HG03175 (cell line): Measurements from ENCODE around the gene FADS1.

Experiments used
- ATAC-seq: cut with Tn5 transposase; IDR thresholded peaks from one replicate; pipeline ENCODE4 v1.9.1; 2021; ENCODE audit warnings: mild to moderate bottlenecking, moderate library complexity; ENCODE audit not compliant: unreplicated experiment

Gene FADS1

DNA sequence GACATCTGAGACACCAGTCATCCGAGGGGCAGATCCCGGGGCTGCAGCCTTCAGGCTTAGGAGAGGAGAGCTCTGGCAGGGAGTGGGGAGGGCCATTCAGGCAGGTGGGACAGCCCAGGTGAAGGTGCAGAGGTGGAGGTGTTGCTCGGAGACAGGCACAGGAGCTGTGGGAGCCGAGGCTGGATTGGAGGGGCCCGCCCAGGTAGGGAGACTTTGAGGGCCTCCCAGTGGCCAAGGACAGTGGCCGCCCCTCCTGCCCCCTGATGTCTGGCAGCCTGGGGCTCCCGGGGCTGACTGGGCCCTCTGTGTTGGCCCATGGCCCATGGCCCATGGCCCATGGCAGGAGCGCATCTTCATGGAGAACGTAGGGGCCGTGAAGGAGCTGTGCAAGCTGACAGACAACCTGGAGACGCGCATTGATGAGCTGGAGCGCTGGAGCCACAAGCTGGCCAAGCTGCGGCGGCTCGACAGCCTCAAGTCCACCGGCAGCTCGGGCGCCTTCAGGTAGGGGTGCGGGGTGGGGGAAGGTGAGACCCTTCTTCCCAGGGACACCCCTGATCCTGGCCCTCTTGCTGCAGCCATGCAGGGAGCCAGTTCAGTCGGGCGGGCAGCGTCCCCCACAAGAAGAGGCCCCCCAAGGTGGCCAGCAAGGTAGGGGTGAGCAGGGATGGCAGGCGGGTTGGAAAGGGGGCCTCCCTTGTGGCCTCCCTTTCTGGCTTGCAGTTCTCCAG is 37.7 kb downstream of the FADS1 start:
- ATAC-seq = no peak

DNA sequence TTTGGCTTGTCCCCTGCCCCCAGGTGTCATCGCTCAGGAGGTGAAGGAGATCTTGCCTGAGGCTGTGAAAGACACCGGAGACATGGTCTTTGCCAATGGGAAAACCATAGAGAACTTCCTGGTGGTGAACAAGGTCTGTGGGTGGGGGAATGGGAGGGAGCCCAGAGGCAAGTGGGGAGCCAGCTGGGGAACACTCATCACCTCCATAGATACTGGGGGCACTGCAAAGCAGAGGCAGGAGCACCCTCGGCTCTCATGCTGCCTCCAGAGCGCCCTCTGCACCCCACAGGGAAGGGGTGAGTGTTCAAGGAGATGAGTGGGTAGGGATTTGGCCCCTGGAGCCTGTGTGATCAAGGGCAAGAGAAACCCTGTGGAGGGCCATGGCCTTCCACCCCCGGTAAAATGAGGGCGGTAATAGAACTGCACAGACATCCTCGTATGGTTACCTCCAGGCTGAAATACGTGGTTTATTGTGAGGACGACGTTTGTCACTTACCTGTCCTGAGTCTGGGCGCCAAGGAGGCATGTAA is 38.4 kb downstream of the FADS1 start:
- ATAC-seq = no peak

DNA sequence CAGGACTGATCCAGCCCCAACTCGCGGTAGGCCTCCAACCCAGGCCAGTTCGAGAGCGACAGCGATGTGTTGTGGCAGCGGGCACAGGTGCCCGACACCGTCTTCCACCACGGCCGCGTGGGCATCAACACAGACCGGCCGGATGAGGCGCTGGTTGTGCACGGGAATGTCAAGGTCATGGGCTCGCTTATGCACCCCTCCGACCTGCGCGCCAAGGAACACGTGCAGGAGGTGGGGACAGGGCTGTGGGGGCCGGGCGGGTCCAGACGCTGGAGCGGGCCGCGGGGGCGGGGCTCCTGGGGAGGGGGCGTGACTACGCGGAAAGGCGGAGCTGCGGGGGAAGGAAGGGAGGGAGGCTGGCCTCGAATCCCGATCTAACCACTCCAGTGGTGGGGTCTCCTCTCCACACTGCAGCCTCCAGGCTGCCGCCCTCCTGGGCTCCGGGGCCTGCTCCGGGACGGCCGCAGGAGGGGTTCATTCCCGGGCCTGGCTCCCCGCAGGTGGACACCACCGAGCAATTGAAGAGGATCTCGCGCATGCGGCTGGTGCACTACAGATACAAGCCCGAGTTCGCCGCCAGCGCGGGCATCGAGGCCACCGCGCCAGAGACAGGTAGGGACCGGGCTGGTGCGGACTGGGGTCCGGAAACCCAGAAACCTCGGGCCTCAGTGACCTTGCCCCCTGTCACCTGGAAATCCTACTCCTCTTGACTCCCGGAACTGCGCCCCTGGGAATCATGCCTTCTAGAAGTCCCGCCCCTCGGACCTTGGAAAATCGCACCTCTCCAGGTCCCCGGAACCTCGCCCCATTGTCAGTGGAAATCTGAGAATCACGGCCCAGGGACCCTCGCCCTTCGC is 39.3 kb downstream of the FADS1 start:
- ATAC-seq = no peak

DNA sequence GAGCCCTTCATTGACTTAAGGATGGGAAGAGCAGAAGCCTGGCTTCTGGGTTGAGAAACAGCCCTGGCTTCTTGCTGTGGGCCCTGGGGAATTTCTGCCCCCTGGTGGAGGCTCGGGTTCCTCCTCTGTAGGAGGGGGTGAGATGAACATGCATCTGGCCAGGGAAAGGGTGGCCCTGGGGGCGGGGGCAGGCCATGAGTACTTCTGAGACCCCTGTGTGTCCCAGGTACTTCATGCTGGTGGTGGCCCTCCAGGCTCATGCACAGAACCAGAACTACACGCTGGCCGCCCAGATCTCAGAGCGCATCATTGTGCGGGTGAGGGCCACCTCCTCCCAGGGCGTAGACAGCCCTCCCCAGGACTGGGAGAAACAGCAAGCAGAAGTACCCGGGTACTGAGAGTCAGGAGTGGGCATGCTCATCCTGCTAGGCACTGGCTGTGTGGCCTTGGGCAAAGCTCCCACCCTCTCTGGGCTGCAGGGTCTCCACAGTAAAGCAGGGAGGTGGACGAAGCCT is 40.2 kb downstream of the FADS1 start:
- no peak for ATAC-seq

DNA sequence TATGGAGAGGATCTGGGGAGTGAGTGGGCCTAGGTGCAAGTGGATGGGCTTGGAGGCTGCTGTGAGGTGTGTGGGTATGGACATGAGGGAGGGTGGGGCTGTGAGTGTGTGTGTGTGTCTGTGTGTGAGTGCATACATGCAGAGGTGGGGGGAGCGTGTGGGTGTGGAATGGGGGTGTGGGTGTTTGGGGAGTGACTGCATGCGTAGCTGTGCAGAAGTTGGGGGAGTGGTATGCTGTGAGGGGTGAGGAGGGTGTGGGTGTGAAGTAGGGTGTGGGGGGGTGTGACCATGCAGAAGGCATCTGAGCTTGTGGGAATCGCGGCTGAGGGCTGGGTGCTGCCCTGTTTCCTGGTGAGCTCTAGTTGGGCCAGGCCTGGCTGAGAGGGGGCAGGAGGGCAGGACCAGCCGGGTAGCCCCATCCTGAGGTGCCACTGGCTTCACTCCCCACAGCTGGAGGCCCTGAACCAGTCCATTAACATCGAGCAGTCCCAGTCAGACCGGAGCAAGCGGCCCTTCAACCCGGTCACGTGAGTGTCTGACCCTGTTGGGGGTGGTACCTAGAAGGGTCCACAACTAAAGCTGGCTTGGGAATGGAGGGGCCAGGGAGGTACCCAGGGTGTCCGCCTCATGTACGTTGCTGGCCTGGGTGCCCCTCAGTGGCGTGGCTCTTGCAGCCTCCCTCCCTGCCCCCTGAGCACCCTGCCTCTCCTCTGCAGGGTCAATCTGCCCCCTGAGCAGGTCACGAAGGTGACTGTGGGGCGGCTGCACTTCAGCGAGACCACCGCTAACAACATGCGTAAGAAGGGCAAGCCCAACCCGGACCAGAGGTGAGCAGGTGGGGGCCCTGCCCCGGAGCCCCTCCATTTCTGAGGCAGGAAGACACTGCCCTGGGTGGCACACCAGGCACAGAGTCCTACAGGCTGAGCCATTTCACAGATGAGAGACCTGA is 40.9 kb downstream of the FADS1 start:
- ATAC-seq = no peak

DNA sequence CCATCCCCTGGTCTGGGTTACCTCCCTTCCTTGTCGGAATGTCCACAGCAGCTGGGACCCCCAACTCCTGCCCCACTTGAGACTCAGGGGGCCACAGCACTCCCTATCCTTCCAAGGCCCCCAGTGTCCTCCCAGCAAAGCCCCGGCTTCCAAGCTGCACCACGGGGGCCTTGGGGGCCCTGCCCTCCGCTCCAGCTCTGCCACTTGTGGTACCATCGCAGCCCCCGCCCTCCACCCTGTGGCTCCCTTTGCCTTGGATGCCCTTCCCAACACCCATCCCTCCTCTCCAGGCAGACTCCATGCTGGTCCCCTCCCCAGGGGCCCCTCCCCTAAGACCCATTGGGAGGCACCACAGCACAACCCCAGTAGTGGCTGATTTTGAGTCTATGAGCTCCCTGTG is 41.7 kb downstream of the FADS1 start:
- ATAC-seq = no peak

DNA sequence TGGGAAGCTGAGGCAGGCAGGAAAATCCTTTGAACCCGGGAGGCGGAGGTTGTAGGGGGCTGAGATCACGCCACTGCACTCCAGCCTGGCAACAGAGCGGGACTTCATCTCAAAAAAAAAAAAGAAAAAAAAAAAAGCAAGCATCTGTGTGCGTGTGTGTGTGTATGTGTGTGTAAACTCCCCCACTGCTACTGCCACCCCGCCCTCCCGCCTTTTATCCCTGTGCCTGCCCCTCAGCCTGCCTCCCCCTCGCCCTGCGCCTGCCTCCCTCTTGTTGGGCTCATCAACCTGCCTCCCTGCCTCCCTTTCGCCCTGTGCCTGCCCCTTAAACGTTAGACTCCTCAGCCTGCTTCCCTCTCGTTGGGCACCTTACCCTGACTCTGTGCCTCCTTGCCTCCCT is 42.4 kb downstream of the FADS1 start:
- ATAC-seq = no peak

DNA sequence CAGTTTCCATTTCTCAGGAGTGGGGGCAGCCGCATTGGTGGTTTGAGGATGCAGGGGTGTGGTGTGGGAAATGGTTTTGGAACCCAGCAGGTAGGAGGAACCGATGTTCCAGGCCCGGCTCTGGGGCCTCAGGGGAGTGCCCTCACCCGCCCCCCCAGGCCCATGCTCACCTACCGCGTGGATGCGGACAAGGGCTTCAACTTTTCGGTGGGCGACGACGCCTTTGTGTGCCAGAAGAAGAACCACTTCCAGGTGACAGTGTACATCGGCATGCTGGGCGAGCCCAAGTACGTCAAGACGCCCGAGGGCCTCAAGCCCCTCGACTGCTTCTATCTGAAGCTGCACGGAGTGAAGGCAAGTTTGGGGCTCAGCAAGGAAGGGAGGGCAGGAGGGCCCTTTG is 43.0 kb downstream of the FADS1 start:
- no peak for ATAC-seq

DNA sequence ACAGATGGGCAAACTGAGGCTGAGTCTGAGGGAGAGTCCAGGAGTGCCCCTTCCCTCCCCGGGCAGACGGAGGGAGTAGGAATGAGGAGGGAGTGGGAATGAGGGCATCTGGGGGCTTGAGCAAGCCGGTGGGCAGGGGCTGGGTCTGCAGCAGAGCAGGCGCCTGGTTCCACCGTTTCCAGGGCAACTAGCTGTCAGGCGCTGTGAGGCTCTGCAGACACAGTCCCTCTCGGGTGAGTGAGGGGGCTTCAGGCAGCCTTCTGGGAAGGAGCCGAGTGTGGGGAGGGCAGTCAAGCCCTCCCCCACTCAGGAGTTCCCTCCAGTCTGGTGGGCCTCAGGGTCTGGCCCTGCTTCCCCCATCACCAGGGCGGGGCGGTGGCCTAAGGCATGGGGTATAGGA is 43.4 kb downstream of the FADS1 start:
- ATAC-seq = no peak

DNA sequence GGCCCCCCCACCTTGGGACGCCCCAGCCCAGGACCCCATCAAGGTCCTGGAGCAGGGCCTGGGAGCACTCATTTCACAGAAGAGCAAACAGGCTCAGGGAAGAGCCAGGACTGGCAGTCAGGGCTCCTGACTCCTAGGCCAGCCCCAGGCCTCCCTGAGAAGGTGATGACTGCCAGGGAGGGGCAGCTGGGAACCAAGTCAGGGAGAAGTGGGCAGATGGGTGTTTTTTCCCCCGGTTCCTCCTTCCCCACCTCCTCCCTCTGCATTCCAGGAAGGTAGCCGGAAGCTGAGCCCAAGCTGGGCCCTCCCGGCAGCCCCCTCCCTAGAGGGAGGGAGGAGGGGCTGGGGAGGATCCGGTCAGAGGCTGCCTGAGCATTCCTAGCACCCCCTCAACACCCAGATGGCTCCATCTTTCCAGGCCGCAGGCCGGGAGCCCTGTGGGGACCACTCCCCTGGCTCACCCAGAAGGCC is 44.8 kb downstream of the FADS1 start:
- ATAC-seq = no peak

DNA sequence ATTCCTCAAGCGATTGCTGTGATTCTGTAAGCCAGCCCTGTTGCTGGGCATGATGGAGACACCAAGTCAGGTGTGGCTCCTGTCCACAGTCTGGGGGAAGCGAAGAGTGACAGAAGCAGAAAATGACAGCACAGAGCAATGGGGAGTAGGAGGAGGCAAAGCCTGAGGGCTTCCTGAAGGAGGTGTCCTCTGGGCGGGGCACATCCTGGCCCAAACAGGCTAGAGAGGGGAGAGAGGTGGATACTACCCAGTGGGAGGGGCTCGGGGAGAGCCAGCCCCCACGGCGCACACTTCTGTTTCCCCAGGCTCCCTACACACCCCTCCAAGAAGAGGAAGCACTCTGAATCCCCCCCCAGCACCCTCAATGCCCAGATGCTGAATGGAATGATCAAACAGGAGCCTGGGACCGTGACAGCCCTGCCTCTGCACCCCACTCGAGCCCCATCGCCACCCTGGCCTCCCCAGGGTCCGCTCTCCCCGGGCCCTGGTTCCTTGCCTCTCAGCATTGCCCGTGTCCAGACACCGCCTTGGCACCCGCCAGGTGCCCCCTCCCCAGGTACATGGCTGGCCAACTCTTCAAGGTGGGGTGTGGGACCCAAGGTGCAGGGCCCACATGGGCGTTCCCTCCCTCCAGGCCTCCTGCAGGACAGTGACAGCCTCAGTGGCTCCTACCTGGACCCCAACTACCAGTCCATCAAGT is 45.5 kb downstream of the FADS1 start:
- ATAC-seq = no peak

DNA sequence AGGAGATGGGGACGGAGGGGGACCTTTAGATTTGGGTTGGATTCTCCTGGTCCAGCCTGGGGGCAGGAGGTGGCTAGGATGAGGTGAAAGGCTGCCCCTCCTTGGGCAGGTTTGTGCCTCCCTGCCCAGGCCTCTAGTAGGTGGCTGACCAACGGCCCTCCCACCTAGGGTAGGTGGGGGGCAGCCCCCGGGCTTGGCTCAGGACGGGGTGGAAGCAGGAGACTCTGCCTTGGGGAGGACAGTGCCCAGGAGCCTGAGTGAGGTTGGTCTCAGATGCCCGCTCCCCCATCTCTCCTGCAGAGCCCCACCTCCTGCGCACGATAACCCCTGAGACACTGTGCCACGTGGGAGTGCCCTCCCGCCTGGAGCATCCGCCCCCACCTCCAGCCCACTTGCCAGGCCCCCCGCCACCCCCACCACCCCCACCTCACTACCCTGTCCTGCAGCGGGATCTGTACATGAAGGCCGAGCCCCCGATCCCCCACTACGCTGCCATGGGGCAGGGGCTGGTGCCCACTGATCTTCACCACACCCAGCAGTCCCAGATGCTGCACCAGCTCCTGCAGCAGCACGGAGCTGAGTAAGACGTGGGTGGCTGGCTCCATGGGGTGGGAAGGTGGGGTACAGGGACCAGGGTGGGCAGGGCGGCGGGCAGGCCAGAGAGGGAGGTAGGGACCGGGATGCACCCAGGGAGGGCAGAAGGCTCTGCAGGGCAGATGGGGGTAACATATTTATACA is 46.7 kb downstream of the FADS1 start:
- no peak for ATAC-seq

DNA sequence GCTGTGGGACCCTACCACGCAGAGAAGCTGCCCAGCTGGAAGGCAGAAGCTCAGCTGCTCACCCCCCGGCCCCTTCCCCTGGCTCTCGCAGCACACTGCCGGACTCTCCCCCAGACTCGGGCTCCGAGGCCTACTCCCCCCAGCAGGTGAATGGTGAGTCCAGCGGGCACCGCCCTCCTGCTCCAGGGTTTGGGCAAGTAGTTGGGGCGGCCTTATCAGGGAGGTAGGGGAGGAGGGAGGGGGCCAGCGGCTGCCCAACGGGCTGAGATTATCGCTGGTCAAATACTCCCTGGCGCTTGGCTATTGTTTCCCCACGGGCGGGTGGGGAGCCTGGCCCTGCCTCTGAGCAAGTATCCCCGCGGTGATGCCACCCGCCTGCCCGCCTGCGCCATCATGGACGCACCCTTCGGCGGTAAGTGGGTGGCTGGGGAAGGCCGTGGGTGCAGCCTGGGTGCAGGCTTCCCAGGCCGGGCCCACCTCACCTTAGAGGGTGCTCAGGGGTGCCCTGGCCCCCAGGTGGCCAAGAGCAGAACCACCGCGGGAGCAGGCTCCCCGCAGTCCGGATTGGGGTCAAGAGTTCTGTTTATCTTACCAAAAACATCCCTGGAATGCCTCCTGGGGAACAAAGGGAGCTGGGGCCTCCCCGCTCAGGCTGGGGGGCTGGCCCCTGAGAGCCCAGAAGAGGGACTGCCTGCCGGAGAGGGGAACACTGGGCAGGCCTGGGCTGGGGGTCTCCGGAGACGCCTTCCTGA is 47.5 kb downstream of the FADS1 start:
- ATAC-seq = no peak

DNA sequence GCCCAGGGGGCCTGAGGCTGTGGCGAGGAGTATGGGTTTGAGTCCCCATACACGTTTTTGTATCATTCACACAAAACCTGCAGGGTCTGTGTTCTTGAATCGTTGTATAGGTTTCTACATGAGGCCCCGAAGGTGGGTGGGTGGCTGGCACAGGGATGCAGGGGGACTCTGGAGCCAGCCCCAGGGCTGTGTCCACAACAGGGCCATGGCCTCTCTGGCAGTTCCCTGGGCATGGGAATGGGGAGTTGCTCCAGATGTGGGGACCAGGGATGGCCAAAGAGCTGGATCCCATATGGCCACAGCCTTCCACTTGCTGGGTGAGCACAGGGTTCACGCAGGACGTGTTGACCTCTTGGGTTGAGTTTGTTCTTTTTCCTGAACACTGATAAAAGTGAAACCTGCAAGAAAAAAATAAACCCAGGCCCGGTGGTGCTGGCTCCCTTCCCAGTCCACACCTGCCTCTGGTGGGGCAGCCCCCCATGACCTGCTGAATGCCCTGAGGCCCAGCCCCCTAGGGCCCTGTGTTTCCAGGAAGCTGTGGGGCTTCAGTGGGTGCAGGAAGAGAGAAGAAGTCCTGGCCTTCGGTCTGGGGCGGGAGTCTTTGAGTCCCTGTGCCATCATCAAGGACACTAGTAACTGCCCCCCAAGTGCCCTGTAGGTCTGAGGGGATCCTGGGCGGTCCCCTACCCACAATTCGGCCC is 48.3 kb downstream of the FADS1 start:
- ATAC-seq = no peak

DNA sequence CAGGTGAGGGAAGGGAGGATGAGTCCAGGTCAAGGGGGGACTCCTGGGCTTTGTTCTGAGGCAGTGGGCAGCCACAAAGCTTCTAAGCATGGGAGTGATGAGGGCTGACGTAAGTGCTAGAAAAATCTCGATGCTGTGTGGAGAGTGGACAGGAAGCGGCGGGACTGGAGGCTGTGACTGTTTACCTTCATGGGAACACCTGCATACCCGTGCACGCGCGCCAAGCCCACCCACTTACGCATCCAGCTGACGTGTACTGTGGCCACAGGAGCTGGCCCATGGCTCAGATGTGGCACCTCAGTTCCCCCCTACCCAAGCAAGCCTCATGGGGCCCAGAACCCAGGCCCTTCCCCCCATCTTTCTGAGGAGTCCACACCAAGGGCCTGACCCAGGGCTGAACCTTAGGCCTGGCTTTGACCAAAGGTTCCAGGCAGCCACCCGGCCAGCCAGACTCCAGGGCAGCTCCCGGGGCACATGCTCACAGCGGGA is 50.4 kb downstream of the FADS1 start:
- ATAC-seq = no peak

DNA sequence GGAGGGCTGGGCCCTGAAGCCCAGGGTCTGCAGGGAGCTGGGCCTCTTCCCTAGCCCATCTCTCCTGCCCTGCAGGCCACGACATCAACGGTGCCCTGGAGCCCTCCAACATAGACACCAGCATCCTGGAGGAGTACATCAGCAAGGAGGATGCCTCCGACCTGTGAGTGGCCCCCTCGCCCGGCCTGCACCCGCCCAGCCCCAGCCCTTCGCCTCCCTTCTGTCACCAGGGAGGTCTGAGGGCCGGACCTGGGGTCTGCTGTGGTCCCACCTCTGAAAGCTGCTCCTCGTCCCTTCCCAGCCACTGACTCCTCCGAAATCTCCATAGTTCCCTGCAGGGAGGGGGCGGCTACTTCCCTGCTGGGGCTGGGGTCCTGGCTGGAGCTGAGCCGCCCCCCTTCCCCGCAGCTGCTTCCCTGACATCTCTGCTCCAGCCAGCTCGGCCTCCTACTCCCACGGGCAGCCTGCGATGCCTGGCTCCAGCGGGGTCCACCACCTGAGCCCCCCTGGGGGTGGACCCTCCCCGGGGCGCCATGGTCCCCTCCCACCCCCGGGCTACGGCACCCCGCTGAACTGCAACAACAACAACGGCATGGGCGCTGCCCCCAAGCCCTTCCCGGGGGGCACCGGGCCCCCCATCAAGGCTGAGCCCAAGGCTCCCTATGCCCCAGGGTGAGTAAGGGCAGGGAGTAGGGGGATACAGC is 51.1 kb downstream of the FADS1 start:
- ATAC-seq = no peak

DNA sequence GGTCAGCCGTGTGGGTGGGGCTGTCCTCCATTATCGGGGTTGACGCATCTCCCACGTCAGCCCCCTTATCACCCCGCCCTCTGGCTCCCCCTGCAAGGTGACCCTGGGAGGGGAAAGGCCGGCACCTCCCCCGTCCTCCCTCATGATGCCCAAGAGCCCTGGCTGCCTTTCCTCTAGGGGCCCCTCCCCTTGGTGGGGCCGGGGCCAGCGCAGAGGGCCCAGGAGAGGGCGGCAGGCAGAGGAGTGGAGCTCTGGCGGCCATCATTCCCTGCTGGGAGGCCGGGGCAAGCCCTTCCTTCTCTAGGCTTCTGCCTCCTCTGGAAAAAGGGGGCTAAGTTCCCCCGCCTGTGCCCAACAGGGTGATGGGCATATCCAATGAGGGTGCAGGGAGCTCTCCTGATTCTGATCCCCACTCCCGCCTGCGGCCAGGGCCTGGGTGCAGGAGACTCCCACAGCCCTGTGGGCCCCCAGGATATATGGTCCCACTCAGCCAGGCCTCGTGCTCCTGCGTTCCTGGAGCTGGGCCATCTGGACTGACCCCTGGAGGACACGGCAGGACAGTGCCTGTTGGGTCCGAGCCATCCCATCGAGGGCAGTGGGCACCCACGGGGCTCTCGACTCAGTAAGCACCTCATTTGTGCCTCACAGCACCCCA is 52.1 kb downstream of the FADS1 start:
- ATAC-seq = no peak
